Measurements from ENCODE around the gene POC5. TPM values are rescaled to one million over a fixed set of nuclear protein-coding genes. Genes with fewer than 3 reads are reported as not detected.
A peak's percentile ranks its signal among the peaks of the same experiment; 100 is the strongest.

The POC5 gene
- total and polyA plus RNA-seq, 2 of the 8 experiments (the other 6 are each of a cell fraction or from before 2014, with no cell fraction given): 11.2 to 12.1 TPM

DNA sequence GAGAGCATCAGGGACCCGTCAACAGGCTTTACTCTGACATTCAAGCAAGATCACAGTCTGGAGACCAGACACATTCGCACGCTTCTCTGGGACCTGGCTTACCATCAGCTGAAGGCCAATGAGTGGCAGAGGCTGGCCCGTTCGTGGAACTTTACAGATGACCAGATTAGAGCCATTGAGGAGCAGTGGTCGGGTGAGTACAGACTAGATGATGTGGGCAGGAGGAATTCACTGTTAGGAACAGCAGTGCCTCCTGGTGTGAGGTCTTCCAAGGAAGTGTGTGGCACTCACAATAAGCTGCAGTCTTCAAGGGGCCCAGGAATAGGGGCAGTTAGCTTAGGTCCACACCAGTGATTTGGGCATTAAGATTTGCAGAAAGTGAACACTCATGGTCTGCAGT lies 50.4 kb downstream of the POC5 start:
- Histone ChIP-seq H2BK5ac (ENCODE audit: low read depth, low read length) (no peak overlapping the region), H4K5ac (ENCODE audit: insufficient read length, low read depth, low read length) (no peak overlapping the region), H2BK15ac (ENCODE audit: low read length) (no peak overlapping the region), H3K79me1 (ENCODE audit: low read depth, low read length) (no peaks in the 10 kb centered on the region), H3K9me3 (ENCODE audit: insufficient read depth in 2 of 2, low read depth in 1 of 2, low read length in 1 of 2) (no peaks in the 10 kb centered on the region), H3K27ac (ENCODE audit: low read depth, low read length) (no peak overlapping the region), H2BK12ac (ENCODE audit: low read depth, low read length) (no peak overlapping the region), H3K56ac (replicated peaks; ENCODE audit: insufficient read length, low read depth, low read length) (no peak overlapping the region), H3K14ac (ENCODE audit: insufficient read length) (no peak overlapping the region), H3K4me2 (ENCODE audit: insufficient read depth in 1 of 2, low read depth in 2 of 2, low read length in 2 of 2) (no peak overlapping the region), H4K20me1 (replicated peaks in 1 of 2; ENCODE audit: control insufficient read depth in 1 of 2, insufficient read depth in 2 of 2, low read length in 2 of 2) (no peaks in the 10 kb centered on the region), H3K18ac (ENCODE audit: extremely low read depth, low read length) (no peak overlapping the region), H2BK120ac (replicated peaks; ENCODE audit: low read depth, low read length) (no peak overlapping the region), H3K36me3 (ENCODE audit: control insufficient read depth in 2 of 4, insufficient read depth in 4 of 4, low read length in 3 of 4) (no peaks in the 10 kb centered on the region), H3K4ac (replicated peaks; ENCODE audit: insufficient read length, low read depth, low read length) (no peak overlapping the region), H2AFZ (ENCODE audit: low read length) (no peak overlapping the region), H4K91ac (replicated peaks; ENCODE audit: insufficient read length, low read length) (no peak overlapping the region), H2BK20ac (ENCODE audit: low read length) (no peak overlapping the region), H3K23me2 (ENCODE audit: low read depth, low read length) (no peaks in the 10 kb centered on the region), H3K79me2 (ENCODE audit: control insufficient read depth in 1 of 2, insufficient read depth in 2 of 2, low read length in 2 of 2) (no peaks in the 10 kb centered on the region), H3K27me3 (replicated peaks in 1 of 4; ENCODE audit: control insufficient read depth in 3 of 4, extremely low read depth in 1 of 4, insufficient read depth in 3 of 4, low read length in 3 of 4) (no peaks in the 10 kb centered on the region), H3K9ac (replicated peaks in 1 of 4; ENCODE audit: extremely low read depth in 1 of 4, low read depth in 3 of 4, low read length in 3 of 4) (no peak overlapping the region), H3K23ac (ENCODE audit: insufficient read length) (no peak overlapping the region), H3K4me3 (ENCODE audit: extremely low read depth in 1 of 4, insufficient read depth in 2 of 4, low read depth in 3 of 4, low read length in 4 of 4) (no peak overlapping the region), H2AK5ac (ENCODE audit: low read depth, low read length) (no peak overlapping the region), H4K8ac (ENCODE audit: extremely low read depth, insufficient read depth, low read length) (no peak overlapping the region), H3K4me1 (replicated peaks in 1 of 4; ENCODE audit: control insufficient read depth in 3 of 4, insufficient read depth in 4 of 4, low read length in 3 of 4) (peaks cover 0 to 7% (median 0%) of the 10 kb centered on the region in 4 experiments; a peak in 2 of 7 replicates)
- POLR2A ChIA-PET (ENCODE audit: partially characterized antibody): no interaction called here
- DNase-seq (ENCODE audit: low read depth in 1 of 2, low spot score in 2 of 2) (no peak), FAIRE-seq (no peak)
- CTCF ChIA-PET (ENCODE audit: partially characterized antibody): interaction anchor here (0.6 to 5.2 kb wide), 10 partner anchors 12 to 519 kb away, joined by 3 to 33 read pairs (median 4); no protein-coding TSS in a partner anchor
- WGBS, 2 experiments (ENCODE audit: extremely low coverage in 1 of 2, insufficient coverage in 1 of 2, insufficient read length in 1 of 2, insufficient replicate concordance in 2 of 2, low coverage in 1 of 2, low lambda C conversion rate in 2 of 2, missing lambda C conversion rate in 1 of 2): 89% methylated on average over 6 of the region's 6 CpGs; no CpG with 5 or more reads in 1 of the 2 experiments
- TF ChIP-seq CHD1 (IDR thresholded peaks at IDR 0.05; ENCODE audit: low read depth, low read length): no peak
- no peak for TF ChIP-seq POU5F1 (IDR thresholded peaks at IDR 0.05; ENCODE audit: low read depth, low read length)
- no peak for TF ChIP-seq SIX5 (IDR thresholded peaks at IDR 0.05; ENCODE audit: low read depth, low read length)
- no peak for TF ChIP-seq SIRT6 (IDR thresholded peaks at IDR 0.05; ENCODE audit: low read length)
- no peak for TF ChIP-seq BACH1 (IDR thresholded peaks at IDR 0.05; ENCODE audit: low read length)
- no peak for TF ChIP-seq KDM4A (IDR thresholded peaks at IDR 0.05; ENCODE audit: low read depth, low read length, severe bottlenecking)
- peak; percentile 34 to 54 for TF ChIP-seq RAD21 (IDR thresholded peaks at IDR 0.05 in 1 of 2, conservative IDR thresholded peaks at IDR 0.05 in 1 of 2; ENCODE audit: low read depth in 2 of 2, low read length in 2 of 2)
- TF ChIP-seq SAP30 (IDR thresholded peaks at IDR 0.05; ENCODE audit: insufficient read depth, insufficient replicate concordance, low read length): no peak
- TF ChIP-seq, protein P1, sequence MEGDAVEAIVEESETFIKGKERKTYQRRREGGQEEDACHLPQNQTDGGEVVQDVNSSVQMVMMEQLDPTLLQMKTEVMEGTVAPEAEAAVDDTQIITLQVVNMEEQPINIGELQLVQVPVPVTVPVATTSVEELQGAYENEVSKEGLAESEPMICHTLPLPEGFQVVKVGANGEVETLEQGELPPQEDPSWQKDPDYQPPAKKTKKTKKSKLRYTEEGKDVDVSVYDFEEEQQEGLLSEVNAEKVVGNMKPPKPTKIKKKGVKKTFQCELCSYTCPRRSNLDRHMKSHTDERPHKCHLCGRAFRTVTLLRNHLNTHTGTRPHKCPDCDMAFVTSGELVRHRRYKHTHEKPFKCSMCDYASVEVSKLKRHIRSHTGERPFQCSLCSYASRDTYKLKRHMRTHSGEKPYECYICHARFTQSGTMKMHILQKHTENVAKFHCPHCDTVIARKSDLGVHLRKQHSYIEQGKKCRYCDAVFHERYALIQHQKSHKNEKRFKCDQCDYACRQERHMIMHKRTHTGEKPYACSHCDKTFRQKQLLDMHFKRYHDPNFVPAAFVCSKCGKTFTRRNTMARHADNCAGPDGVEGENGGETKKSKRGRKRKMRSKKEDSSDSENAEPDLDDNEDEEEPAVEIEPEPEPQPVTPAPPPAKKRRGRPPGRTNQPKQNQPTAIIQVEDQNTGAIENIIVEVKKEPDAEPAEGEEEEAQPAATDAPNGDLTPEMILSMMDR (IDR thresholded peaks at IDR 0.05; ENCODE audit: control extremely low read depth in 1 of 3, insufficient read depth in 1 of 3, low read depth in 1 of 3, low read length in 3 of 3): peak in 2 of 3 experiments; percentile 7 to 29; a peak in 1 of 4 replicates

Data from H1 (cell line).